IPS-18a (cell line): ENCODE measurements around the gene KCNH1.

Experiments
- H3K27ac ChIP-seq: one replicate; pipeline ENCODE4 v1.5.1; 2013; ENCODE audit warnings: low read length
- H3K27me3 ChIP-seq: one replicate; pipeline ENCODE4 v1.6.1; 2013; ENCODE audit warnings: mild to moderate bottlenecking, low read length; ENCODE audit not compliant: control insufficient read depth, insufficient read depth
- H3K36me3 ChIP-seq: one replicate; pipeline ENCODE4 v1.6.1; 2013; ENCODE audit warnings: low read depth, low read length; ENCODE audit not compliant: control insufficient read depth
- H3K4me1 ChIP-seq: one replicate; pipeline ENCODE4 v1.6.1; 2013; ENCODE audit warnings: low read depth, low read length; ENCODE audit not compliant: control insufficient read depth
- H3K4me3 ChIP-seq: one replicate; pipeline ENCODE4 v1.5.1; 2013; ENCODE audit warnings: low read length
- H3K9ac ChIP-seq: one replicate; pipeline ENCODE4 v1.6.1; 2013; ENCODE audit warnings: mild to moderate bottlenecking, low read length, moderate library complexity
- H3K9me3 ChIP-seq: one replicate; pipeline ENCODE4 v1.6.1; 2013; ENCODE audit warnings: low read depth, low read length; ENCODE audit not compliant: control insufficient read depth

Gene KCNH1

GRCh38 chr1:210685295-210685650 is 448.7 kb downstream of the KCNH1 start:
- Histone ChIP-seq H3K4me1 (no peaks in the 10 kb centered on the region), H3K9me3 (no peaks in the 10 kb centered on the region), H3K36me3 (no peaks in the 10 kb centered on the region), H3K27ac (no peak overlapping the region), H3K4me3 (no peak overlapping the region), H3K9ac (no peak overlapping the region), H3K27me3 (no peaks in the 10 kb centered on the region)

GRCh38 chr1:210684466-210685294 is 449.3 kb downstream of the KCNH1 start:
- H3K9ac ChIP-seq = no peak overlapping the region
- H3K36me3 ChIP-seq = no peaks in the 10 kb centered on the region
- H3K9me3 ChIP-seq = no peaks in the 10 kb centered on the region
- H3K27me3 ChIP-seq = no peaks in the 10 kb centered on the region
- no peak overlapping the region for H3K27ac ChIP-seq
- H3K4me1 ChIP-seq = no peaks in the 10 kb centered on the region
- no peak overlapping the region for H3K4me3 ChIP-seq

GRCh38 chr1:210683403-210684047 is 450.4 kb downstream of the KCNH1 start:
- Histone ChIP-seq H3K4me3 (no peak overlapping the region), H3K27me3 (no peaks in the 10 kb centered on the region), H3K9ac (no peak overlapping the region), H3K4me1 (no peaks in the 10 kb centered on the region), H3K27ac (no peak overlapping the region), H3K9me3 (no peaks in the 10 kb centered on the region), H3K36me3 (no peaks in the 10 kb centered on the region)

DNA sequence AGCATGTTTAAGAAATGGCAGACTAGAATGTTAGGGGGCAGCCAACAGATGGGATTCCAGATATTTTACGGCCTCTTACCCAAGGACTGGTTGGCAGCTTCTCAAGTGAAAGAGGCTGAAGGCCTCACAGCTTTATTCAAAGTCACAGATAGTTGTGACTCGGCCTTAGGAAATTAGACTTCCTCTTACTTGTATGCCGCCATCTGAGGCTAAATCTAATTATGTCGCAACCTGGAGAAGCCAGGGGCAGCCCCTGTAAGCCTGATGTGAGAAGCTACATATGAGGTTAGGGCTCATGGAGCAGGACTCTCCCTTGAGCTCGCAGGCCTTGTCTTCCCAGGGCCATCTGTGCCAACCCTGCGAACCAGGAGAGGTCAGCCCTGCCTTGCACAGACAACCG is 452.8 kb downstream of the KCNH1 start:
- Histone ChIP-seq H3K27ac (no peak overlapping the region), H3K36me3 (no peaks in the 10 kb centered on the region), H3K27me3 (no peaks in the 10 kb centered on the region), H3K4me3 (no peak overlapping the region), H3K9ac (no peak overlapping the region), H3K4me1 (no peaks in the 10 kb centered on the region), H3K9me3 (no peaks in the 10 kb centered on the region)

GRCh38 chr1:210678306-210678705 is 455.6 kb downstream of the KCNH1 start:
- Histone ChIP-seq H3K36me3 (no peaks in the 10 kb centered on the region), H3K4me3 (no peak overlapping the region), H3K27me3 (no peaks in the 10 kb centered on the region), H3K4me1 (no peaks in the 10 kb centered on the region), H3K27ac (no peak overlapping the region), H3K9ac (no peak overlapping the region), H3K9me3 (no peaks in the 10 kb centered on the region)

DNA sequence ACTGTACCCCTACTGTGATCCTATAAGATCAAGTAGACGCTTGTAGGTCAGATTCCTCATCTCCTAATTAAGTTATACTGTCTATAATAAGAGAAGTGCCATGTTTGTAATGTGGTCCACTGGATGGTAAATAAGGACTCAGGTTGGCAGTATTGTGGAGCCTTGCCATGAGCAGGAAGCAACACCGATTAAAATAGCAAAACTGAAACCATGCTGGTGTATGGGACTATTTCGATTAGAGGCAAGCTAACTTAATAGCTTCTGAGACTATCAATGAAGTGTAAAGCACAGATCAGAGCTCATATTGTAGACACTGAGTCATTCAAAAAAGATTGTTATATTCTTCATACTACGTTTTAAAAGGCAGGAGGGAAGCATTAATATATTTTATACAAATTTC is 456.4 kb downstream of the KCNH1 start:
- H3K4me3 ChIP-seq = no peak overlapping the region
- no peaks in the 10 kb centered on the region for H3K9me3 ChIP-seq
- no peak overlapping the region for H3K27ac ChIP-seq
- no peaks in the 10 kb centered on the region for H3K36me3 ChIP-seq
- H3K9ac ChIP-seq = no peak overlapping the region
- H3K27me3 ChIP-seq = no peaks in the 10 kb centered on the region
- H3K4me1 ChIP-seq = no peaks in the 10 kb centered on the region

DNA sequence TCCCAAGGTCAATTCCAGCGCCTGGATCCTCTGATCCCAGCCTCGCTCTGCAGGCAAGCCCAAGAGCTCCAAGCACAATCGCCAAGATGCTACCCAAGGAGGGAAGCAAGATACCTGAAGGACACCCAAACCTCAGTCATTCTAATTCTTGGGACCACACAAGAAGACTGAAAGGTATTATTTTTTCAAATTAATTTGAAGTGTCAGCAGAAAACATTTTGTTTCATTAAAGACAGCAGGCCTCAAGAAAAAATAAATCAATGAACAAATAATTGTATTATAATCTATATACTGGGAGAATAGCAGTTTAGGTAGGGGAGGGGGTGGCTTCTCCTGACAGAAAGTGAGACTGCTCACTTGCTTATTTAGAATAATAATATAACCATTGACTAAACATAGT is 457.4 kb downstream of the KCNH1 start:
- H3K9me3 ChIP-seq = no peaks in the 10 kb centered on the region
- H3K4me1 ChIP-seq = no peaks in the 10 kb centered on the region
- H3K36me3 ChIP-seq = no peaks in the 10 kb centered on the region
- H3K9ac ChIP-seq = no peak overlapping the region
- no peaks in the 10 kb centered on the region for H3K27me3 ChIP-seq
- H3K4me3 ChIP-seq = no peak overlapping the region
- H3K27ac ChIP-seq = no peak overlapping the region

- no peaks in the 10 kb centered on the region for H3K36me3 ChIP-seq
- H3K4me3 ChIP-seq = no peak overlapping the region
- no peaks in the 10 kb centered on the region for H3K9me3 ChIP-seq
- H3K4me1 ChIP-seq = no peaks in the 10 kb centered on the region
- H3K27ac ChIP-seq = no peak overlapping the region
- H3K27me3 ChIP-seq = no peaks in the 10 kb centered on the region
- H3K9ac ChIP-seq = no peak overlapping the region
Observed at GRCh38 chr1:210674151-210674550, 459.8 kb downstream of the KCNH1 start.

- no peaks in the 10 kb centered on the region for H3K27me3 ChIP-seq
- H3K4me1 ChIP-seq = no peaks in the 10 kb centered on the region
- H3K9me3 ChIP-seq = no peaks in the 10 kb centered on the region
- no peaks in the 10 kb centered on the region for H3K36me3 ChIP-seq
- H3K9ac ChIP-seq = no peak overlapping the region
- no peak overlapping the region for H3K27ac ChIP-seq
- no peak overlapping the region for H3K4me3 ChIP-seq
Observed at GRCh38 chr1:210669951-210670350, 464.0 kb downstream of the KCNH1 start.

GRCh38 chr1:210663730-210664573 is 470.0 kb downstream of the KCNH1 start:
- Histone ChIP-seq H3K27ac (no peak overlapping the region), H3K27me3 (no peaks in the 10 kb centered on the region), H3K4me3 (no peak overlapping the region), H3K9ac (no peak overlapping the region), H3K9me3 (no peaks in the 10 kb centered on the region), H3K4me1 (no peaks in the 10 kb centered on the region), H3K36me3 (no peaks in the 10 kb centered on the region)

DNA sequence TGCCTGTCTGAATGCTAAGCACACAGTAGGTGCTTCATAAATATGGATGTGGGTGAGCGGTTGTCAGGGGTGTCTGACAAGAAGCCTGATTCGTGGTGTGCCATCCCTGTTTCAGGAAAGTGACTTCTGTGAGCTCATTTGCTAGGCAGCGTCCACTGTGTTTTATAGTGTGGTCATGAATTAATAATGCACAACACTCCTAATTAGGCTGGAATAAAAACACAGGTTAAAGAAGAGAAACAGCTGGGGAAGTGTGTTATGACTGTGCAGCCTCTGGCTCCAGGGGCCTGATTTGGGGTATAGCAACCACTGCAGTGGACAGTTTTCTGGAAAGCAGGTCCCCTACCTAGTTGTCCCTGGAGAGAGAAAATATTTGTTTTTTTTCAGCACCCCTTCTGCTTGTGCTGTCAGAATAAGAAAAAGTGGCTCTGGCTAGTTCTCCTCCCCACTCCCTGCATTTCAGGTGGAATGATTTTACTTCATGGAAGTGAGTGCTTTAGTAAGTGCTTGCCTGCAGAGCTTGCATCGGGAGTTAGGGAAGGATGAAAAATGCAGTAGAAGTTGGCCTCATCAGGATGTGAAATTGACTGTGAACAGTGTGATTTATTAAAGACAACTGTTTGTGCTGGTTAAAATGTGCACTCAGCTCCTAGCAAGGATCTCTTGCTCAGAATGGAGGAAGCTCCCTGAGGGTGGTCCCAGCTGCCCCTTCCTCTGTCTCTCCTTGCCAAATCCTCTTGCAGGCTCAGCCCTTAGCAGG is 471.5 kb downstream of the KCNH1 start:
- Histone ChIP-seq H3K4me3 (no peak overlapping the region), H3K27ac (no peak overlapping the region), H3K9ac (no peak overlapping the region), H3K36me3 (no peaks in the 10 kb centered on the region), H3K27me3 (no peaks in the 10 kb centered on the region), H3K9me3 (no peaks in the 10 kb centered on the region), H3K4me1 (no peaks in the 10 kb centered on the region)
